CD1c-positive myeloid dendritic cell (primary cell): ENCODE measurements around the gene PDLIM3.
"Not testable (repeated sequence)": the region's sequence is repeated elsewhere in the genome, so short reads cannot be mapped to it uniquely, and the experiment has no call there.

Experiments used
- DNase-seq: peaks from one replicate; pipeline ENCODE4 v3.0.0-alpha.2; 2016; ENCODE audit errors: extremely low spot score

Gene PDLIM3

GRCh38 chr4:185520119-185520518 lies 15.2 kb downstream of the PDLIM3 start:
- DNase-seq = no peak

- DNase-seq = no peak
Measured at GRCh38 chr4:185518494-185518893, 16.8 kb downstream of the PDLIM3 start.

GRCh38 chr4:185518069-185518468 lies 17.2 kb downstream of the PDLIM3 start:
- DNase-seq = no peak

- no peak for DNase-seq
Measured at GRCh38 chr4:185515248-185515647, 20.1 kb downstream of the PDLIM3 start.

GRCh38 chr4:185514182-185514697 lies 21.1 kb downstream of the PDLIM3 start:
- no peak for DNase-seq

- DNase-seq = peak; percentile 9
Measured at GRCh38 chr4:185513489-185514181, 21.7 kb downstream of the PDLIM3 start.

GRCh38 chr4:185512516-185512915 lies 22.8 kb downstream of the PDLIM3 start:
- no peak for DNase-seq

- not testable (repeated sequence) for DNase-seq
Measured at GRCh38 chr4:185511243-185511642, 24.1 kb downstream of the PDLIM3 start.

GRCh38 chr4:185510806-185511205 lies 24.5 kb downstream of the PDLIM3 start:
- no peak for DNase-seq

- no peak for DNase-seq
Measured at GRCh38 chr4:185508181-185508580, 27.1 kb downstream of the PDLIM3 start.

- DNase-seq = no peak
Measured at GRCh38 chr4:185506422-185506821, 28.9 kb downstream of the PDLIM3 start.

- no peak for DNase-seq
Measured at GRCh38 chr4:185504098-185505047, 30.9 kb downstream of the PDLIM3 start.

GRCh38 chr4:185502386-185502785 lies 32.9 kb downstream of the PDLIM3 start:
- DNase-seq = no peak

GRCh38 chr4:185500576-185500975 lies 34.7 kb downstream of the PDLIM3 start:
- no peak for DNase-seq

- no peak for DNase-seq
Measured at GRCh38 chr4:185500035-185500434, 35.3 kb downstream of the PDLIM3 start.

- DNase-seq = no peak
Measured at GRCh38 chr4:185488650-185489049, 46.7 kb downstream of the PDLIM3 start.

- DNase-seq = no peak
Measured at GRCh38 chr4:185481401-185481800, 53.9 kb downstream of the PDLIM3 start.

GRCh38 chr4:185480016-185480732 lies 55.1 kb downstream of the PDLIM3 start:
- no peak for DNase-seq

GRCh38 chr4:185479507-185479971 lies 55.8 kb downstream of the PDLIM3 start:
- DNase-seq = no peak

- DNase-seq = no peak
Measured at GRCh38 chr4:185473247-185473646, 62.1 kb downstream of the PDLIM3 start.

GRCh38 chr4:185472103-185472542 lies 63.2 kb downstream of the PDLIM3 start:
- DNase-seq = no peak
